ENCODE results near the gene TBCD.

The TBCD gene

GRCh38 chr17:82836823-82837357, 85.0 kb downstream of the TBCD start (continued):
- TF ChIP-seq SCRT2 (tag by site-specific recombination; IDR thresholded peaks at IDR 0.05) (peak; percentile 56), ZNF404 (tag by site-specific recombination; IDR thresholded peaks at IDR 0.05) (no peak), KLF1 (tag by site-specific recombination; IDR thresholded peaks at IDR 0.05) (no peak), ZNF510 (tag by site-specific recombination; IDR thresholded peaks at IDR 0.05; ENCODE audit: insufficient replicate concordance) (no peak), KLF10 (tag by site-specific recombination; IDR thresholded peaks at IDR 0.05) (no peak)
- TF ChIP-seq, protein P1, sequence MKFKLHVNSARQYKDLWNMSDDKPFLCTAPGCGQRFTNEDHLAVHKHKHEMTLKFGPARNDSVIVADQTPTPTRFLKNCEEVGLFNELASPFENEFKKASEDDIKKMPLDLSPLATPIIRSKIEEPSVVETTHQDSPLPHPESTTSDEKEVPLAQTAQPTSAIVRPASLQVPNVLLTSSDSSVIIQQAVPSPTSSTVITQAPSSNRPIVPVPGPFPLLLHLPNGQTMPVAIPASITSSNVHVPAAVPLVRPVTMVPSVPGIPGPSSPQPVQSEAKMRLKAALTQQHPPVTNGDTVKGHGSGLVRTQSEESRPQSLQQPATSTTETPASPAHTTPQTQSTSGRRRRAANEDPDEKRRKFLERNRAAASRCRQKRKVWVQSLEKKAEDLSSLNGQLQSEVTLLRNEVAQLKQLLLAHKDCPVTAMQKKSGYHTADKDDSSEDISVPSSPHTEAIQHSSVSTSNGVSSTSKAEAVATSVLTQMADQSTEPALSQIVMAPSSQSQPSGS (tag by site-specific recombination; IDR thresholded peaks at IDR 0.05; ENCODE audit: low read depth), result peak; percentile 58
- TF ChIP-seq, protein P2, sequence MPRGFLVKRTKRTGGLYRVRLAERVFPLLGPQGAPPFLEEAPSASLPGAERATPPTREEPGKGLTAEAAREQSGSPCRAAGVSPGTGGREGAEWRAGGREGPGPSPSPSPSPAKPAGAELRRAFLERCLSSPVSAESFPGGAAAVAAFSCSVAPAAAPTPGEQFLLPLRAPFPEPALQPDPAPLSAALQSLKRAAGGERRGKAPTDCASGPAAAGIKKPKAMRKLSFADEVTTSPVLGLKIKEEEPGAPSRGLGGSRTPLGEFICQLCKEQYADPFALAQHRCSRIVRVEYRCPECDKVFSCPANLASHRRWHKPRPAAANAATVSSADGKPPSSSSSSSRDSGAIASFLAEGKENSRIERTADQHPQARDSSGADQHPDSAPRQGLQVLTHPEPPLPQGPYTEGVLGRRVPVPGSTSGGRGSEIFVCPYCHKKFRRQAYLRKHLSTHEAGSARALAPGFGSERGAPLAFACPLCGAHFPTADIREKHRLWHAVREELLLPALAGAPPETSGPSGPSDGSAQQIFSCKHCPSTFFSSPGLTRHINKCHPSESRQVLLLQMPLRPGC (tag by site-specific recombination; IDR thresholded peaks at IDR 0.05), result no peak

- Histone ChIP-seq H3K4me1 (ENCODE audit: control insufficient read depth, insufficient read depth, low read length) (no peaks in the 10 kb centered on the region), H3K4me3 (ENCODE audit: low read depth, low read length) (no peak overlapping the region), H3K36me3 (ENCODE audit: control insufficient read depth in 2 of 2, insufficient read depth in 1 of 2, low read length in 2 of 2) (peaks cover 0 to 8% of the 10 kb centered on the region in 2 experiments; a peak in 2 of 3 replicates), H3K27ac (ENCODE audit: extremely low read depth, low read depth, low read length) (no peak overlapping the region), H3K9me3 (ENCODE audit: control insufficient read depth, insufficient read depth, low read depth, low read length) (no peaks in the 10 kb centered on the region)
- ChIA-PET POLR2A (no interaction called here), CTCF (interaction anchor here (0.6 to 1.9 kb wide), 4 partner anchors 17 to 76 kb away, joined by 3 to 6 read pairs (median 4); no protein-coding TSS in a partner anchor)
- TF ChIP-seq, protein P3, sequence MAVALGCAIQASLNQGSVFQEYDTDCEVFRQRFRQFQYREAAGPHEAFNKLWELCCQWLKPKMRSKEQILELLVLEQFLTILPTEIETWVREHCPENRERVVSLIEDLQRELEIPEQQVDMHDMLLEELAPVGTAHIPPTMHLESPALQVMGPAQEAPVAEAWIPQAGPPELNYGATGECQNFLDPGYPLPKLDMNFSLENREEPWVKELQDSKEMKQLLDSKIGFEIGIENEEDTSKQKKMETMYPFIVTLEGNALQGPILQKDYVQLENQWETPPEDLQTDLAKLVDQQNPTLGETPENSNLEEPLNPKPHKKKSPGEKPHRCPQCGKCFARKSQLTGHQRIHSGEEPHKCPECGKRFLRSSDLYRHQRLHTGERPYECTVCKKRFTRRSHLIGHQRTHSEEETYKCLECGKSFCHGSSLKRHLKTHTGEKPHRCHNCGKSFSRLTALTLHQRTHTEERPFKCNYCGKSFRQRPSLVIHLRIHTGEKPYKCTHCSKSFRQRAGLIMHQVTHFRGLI (tag by site-specific recombination; IDR thresholded peaks at IDR 0.05), result 0 out of 2 replicates have a peak, but pooled peaks have one; percentile 20
- no peak for TF ChIP-seq ZNF530 (tag by site-specific recombination; IDR thresholded peaks at IDR 0.05; ENCODE audit: low read depth)
Measured at GRCh38 chr17:82837586-82838320, 85.9 kb downstream of the TBCD start.

DNA sequence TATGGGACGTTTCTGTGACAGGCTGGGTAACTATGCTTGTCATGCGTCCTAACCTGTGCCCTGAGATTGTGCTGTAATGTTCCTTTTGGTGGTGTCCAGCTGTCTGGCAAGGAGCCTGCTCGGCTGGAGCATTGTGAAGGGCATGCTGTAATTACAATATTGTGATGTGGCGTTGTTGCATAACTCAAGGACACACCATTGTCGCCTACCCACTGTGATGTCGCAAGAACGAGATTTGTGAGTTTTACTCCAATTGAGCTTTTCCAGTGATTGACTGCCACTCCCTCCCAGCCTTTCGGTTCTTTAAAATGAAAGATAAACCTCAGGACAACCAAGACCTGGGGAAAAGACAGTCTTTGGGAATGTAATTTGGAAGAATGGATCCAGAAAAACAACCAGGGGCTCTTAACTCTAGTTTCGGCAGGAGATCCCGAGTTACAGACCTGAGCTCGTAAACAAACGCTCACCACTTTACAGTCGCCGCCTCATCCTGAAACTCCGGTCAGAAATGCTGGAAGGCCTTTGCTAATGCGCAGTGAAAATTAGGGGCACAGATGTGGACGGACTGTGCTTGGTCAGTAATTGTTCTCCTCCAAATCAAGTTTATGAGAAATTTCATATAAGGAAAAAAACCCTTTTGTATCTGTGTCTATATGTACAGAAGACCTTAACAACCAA, 86.7 kb downstream of the TBCD start:
- Histone ChIP-seq H3K9me3 (ENCODE audit: control insufficient read depth, insufficient read depth, low read depth, low read length) (no peaks in the 10 kb centered on the region), H3K36me3 (ENCODE audit: control insufficient read depth in 2 of 2, insufficient read depth in 1 of 2, low read length in 2 of 2) (peaks cover 0 to 2% of the 10 kb centered on the region in 2 experiments; a peak in 2 of 3 replicates), H3K27ac (ENCODE audit: extremely low read depth, low read depth, low read length) (no peak overlapping the region), H3K4me1 (ENCODE audit: control insufficient read depth, insufficient read depth, low read length) (no peaks in the 10 kb centered on the region), H3K4me3 (ENCODE audit: low read depth, low read length) (no peak overlapping the region)
- CTCF ChIA-PET, result interaction anchor here (0.7 to 1.1 kb wide), 2 partner anchors 35 to 94 kb away, joined by 3 to 4 read pairs; no protein-coding TSS in a partner anchor
- POLR2A ChIA-PET, result no interaction called here
- TF ChIP-seq ZNF341 (tag by site-specific recombination; IDR thresholded peaks at IDR 0.05; ENCODE audit: low read depth), result peak; percentile 97
- peak; percentile 21; the same call in 1 of the 2 replicates for TF ChIP-seq ZNF76 (tag by site-specific recombination; IDR thresholded peaks at IDR 0.05; ENCODE audit: borderline replicate concordance, low read depth)
- TF ChIP-seq SCRT1 (tag by site-specific recombination; IDR thresholded peaks at IDR 0.05; ENCODE audit: borderline replicate concordance), result no peak
- TF ChIP-seq ZNF324 (tag by site-specific recombination; IDR thresholded peaks at IDR 0.05), result no peak; the same call in 1 of the 2 replicates
- TF ChIP-seq ZNF600 (tag by site-specific recombination; IDR thresholded peaks at IDR 0.05), result peak; percentile 84
- TF ChIP-seq ZNF24 (tag by site-specific recombination; IDR thresholded peaks at IDR 0.05), result peak; percentile 20; the same call in 1 of the 2 replicates
- 0 out of 2 replicates have a peak, but pooled peaks have one; percentile 19 for TF ChIP-seq ZNF629 (tag by site-specific recombination; IDR thresholded peaks at IDR 0.05)
- TF ChIP-seq ELK4 (IDR thresholded peaks at IDR 0.05; ENCODE audit: borderline replicate concordance, low read depth, low read length), result no peak
- 0 out of 2 replicates have a peak, but pooled peaks have one; percentile 15 for TF ChIP-seq ZBTB17 (tag by site-specific recombination; IDR thresholded peaks at IDR 0.05)
- TF ChIP-seq, protein P4, sequence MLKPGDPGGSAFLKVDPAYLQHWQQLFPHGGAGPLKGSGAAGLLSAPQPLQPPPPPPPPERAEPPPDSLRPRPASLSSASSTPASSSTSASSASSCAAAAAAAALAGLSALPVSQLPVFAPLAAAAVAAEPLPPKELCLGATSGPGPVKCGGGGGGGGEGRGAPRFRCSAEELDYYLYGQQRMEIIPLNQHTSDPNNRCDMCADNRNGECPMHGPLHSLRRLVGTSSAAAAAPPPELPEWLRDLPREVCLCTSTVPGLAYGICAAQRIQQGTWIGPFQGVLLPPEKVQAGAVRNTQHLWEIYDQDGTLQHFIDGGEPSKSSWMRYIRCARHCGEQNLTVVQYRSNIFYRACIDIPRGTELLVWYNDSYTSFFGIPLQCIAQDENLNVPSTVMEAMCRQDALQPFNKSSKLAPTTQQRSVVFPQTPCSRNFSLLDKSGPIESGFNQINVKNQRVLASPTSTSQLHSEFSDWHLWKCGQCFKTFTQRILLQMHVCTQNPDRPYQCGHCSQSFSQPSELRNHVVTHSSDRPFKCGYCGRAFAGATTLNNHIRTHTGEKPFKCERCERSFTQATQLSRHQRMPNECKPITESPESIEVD (tag by site-specific recombination; IDR thresholded peaks at IDR 0.05), result peak; percentile 84
- no peak for TF ChIP-seq ZNF214 (tag by site-specific recombination; IDR thresholded peaks at IDR 0.05; ENCODE audit: borderline replicate concordance)
- TF ChIP-seq, protein P5, sequence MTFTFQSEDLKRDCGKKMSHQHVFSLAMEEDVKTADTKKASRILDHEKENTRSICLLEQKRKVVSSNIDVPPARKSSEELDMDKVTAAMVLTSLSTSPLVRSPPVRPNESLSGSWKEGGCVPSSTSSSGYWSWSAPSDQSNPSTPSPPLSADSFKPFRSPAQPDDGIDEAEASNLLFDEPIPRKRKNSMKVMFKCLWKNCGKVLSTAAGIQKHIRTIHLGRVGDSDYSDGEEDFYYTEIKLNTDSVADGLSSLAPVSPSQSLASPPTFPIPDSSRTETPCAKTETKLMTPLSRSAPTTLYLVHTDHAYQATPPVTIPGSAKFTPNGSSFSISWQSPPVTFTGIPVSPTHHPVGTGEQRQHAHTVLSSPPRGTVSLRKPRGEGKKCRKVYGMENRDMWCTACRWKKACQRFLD (tag by site-specific recombination; IDR thresholded peaks at IDR 0.05), result no peak

Measured in HEK293 (cell line).